Fibroblast of skin of scalp (primary cell): ENCODE results near the gene AK1.

Experiments
- DNase-seq: peaks from one replicate; pipeline ENCODE4 v3.0.0-alpha.2; 2013

AK1 gene

GRCh38 chr9:127867356-127868277 is 9.9 kb downstream of the AK1 start:
- no peak for DNase-seq

GRCh38 chr9:127866535-127866934 is 10.9 kb downstream of the AK1 start:
- DNase-seq, result no peak

GRCh38 chr9:127865645-127866464 is 11.6 kb downstream of the AK1 start:
- DNase-seq, result no peak

- no peak for DNase-seq
These were observed 14.3 kb downstream of the AK1 start for GRCh38 chr9:127863191-127863621.

GRCh38 chr9:127862075-127863011 is 15.1 kb downstream of the AK1 start:
- DNase-seq, result no peak

- DNase-seq, result no peak
These were observed 16.7 kb downstream of the AK1 start for GRCh38 chr9:127860779-127861178.

GRCh38 chr9:127860260-127860659 is 17.2 kb downstream of the AK1 start:
- DNase-seq, result no peak

- peak; percentile 51 for DNase-seq
These were observed 19.4 kb downstream of the AK1 start for GRCh38 chr9:127858041-127858512.

GRCh38 chr9:127857278-127857677 is 20.2 kb downstream of the AK1 start:
- DNase-seq, result no peak

GRCh38 chr9:127856729-127857116 is 20.8 kb downstream of the AK1 start:
- DNase-seq, result no peak

- DNase-seq, result no peak
These were observed 21.3 kb downstream of the AK1 start for GRCh38 chr9:127856094-127856728.

GRCh38 chr9:127855522-127855921 is 22.0 kb downstream of the AK1 start:
- no peak for DNase-seq

GRCh38 chr9:127854960-127855359 is 22.5 kb downstream of the AK1 start:
- no peak for DNase-seq

- DNase-seq, result peak; percentile 78
These were observed 23.2 kb downstream of the AK1 start, which contains the start of gene ENG for GRCh38 chr9:127854184-127854806. Gene ENG (minus strand): TSS chr9:127854658. CDS start chr9:127854355, 303 bp downstream.

- peak; percentile 23 for DNase-seq
These were observed 23.9 kb downstream of the AK1 start for GRCh38 chr9:127853312-127854183.

- DNase-seq, result no peak
These were observed 24.6 kb downstream of the AK1 start for GRCh38 chr9:127852829-127853228.

- DNase-seq, result no peak
These were observed 27.1 kb downstream of the AK1 start for GRCh38 chr9:127850286-127850830.

GRCh38 chr9:127848756-127849504 is 28.5 kb downstream of the AK1 start:
- no peak for DNase-seq
